DMS 273 treated with DMSO at 0.1 percent for 48 hours (cell line): ENCODE results near the gene SNIP1.
"Not testable (repeated sequence)": the region's sequence is repeated elsewhere in the genome, so short reads cannot be mapped to it uniquely, and the experiment has no call there.

ENCODE experiments used
- DNase-seq: peaks from one replicate; lab custom pipeline; 2025; lab: John Stamatoyannopoulos, UW

SNIP1 gene

GRCh38 chr1:37553927-37554808 lies at the start of gene SNIP1:
Gene SNIP1 (minus strand): TSS chr1:37554293. CDS start chr1:37554229, 64 bp downstream.
- peak; percentile 67 for DNase-seq

- DNase-seq, result no peak
Measured at GRCh38 chr1:37602750-37603694, 48.9 kb upstream of the SNIP1 start.

GRCh38 chr1:37601441-37601840 lies 47.3 kb upstream of the SNIP1 start:
- no peak for DNase-seq

GRCh38 chr1:37599940-37600339 lies 45.8 kb upstream of the SNIP1 start:
- DNase-seq, result no peak

- DNase-seq, result no peak
Measured at GRCh38 chr1:37596182-37596667, 42.1 kb upstream of the SNIP1 start.

GRCh38 chr1:37595440-37596181 lies 41.5 kb upstream of the SNIP1 start, which contains the start of gene GNL2:
Gene GNL2 (minus strand): TSS chr1:37595937. CDS start chr1:37595822, 115 bp downstream.
- DNase-seq, result peak; percentile 88

- DNase-seq, result no peak
Measured at GRCh38 chr1:37593726-37594125, 39.6 kb upstream of the SNIP1 start.

- DNase-seq, result no peak
Measured at GRCh38 chr1:37588939-37589338, 34.8 kb upstream of the SNIP1 start.

- not testable (repeated sequence) for DNase-seq
Measured at GRCh38 chr1:37584544-37584943, 30.5 kb upstream of the SNIP1 start.

GRCh38 chr1:37575692-37576091 lies 21.6 kb upstream of the SNIP1 start:
- no peak for DNase-seq

GRCh38 chr1:37574834-37575480 lies 20.9 kb upstream of the SNIP1 start:
- DNase-seq, result no peak

GRCh38 chr1:37570528-37571334 lies 16.6 kb upstream of the SNIP1 start:
- DNase-seq, result no peak

- DNase-seq, result no peak
Measured at GRCh38 chr1:37567023-37567422, 12.9 kb upstream of the SNIP1 start.

- no peak for DNase-seq
Measured at GRCh38 chr1:37564892-37565291, 10.8 kb upstream of the SNIP1 start.

- DNase-seq, result no peak
Measured at GRCh38 chr1:37562984-37563383, 8.9 kb upstream of the SNIP1 start.

GRCh38 chr1:37561133-37562132 lies 7.3 kb upstream of the SNIP1 start:
- no peak for DNase-seq

GRCh38 chr1:37560401-37561132 lies 6.5 kb upstream of the SNIP1 start:
- peak; percentile 69 for DNase-seq

- not testable (repeated sequence) for DNase-seq
Measured at GRCh38 chr1:37559957-37560379, 5.9 kb upstream of the SNIP1 start.
